ENCODE results near the gene FANCC. TPM values are rescaled to one million over a fixed set of nuclear protein-coding genes. Genes with fewer than 3 reads are reported as not detected.

FANCC gene
- total RNA-seq, 1 donor from 2014 or later, result 7.9 TPM

GRCh38 chr9:95110921-95111525 lies 206.5 kb downstream of the FANCC start:
- FAIRE-seq (no peak), DNase-seq (ENCODE audit: low read depth) (no peak)
- H3K4me3 ChIP-seq (ENCODE audit: insufficient read depth, low read depth, low read length), result no peak overlapping the region
- TF ChIP-seq EZH2 (IDR thresholded peaks at IDR 0.05; ENCODE audit: insufficient read depth, low read length), result no peak
- TF ChIP-seq CTCF (IDR thresholded peaks at IDR 0.05; ENCODE audit: insufficient read depth, low read depth, low read length), result no peak
- Mint-ChIP-seq H3K4me1 (ENCODE audit: low read depth, unreplicated experiment) (peaks cover 16% of the 10 kb centered on the region), H3K36me3 (ENCODE audit: low read depth, unreplicated experiment) (peaks cover 17% of the 10 kb centered on the region), H3K27ac (ENCODE audit: unreplicated experiment) (no peak overlapping the region), H3K9me3 (ENCODE audit: unreplicated experiment) (no peaks in the 10 kb centered on the region), H3K27me3 (ENCODE audit: low read depth, unreplicated experiment) (no peaks in the 10 kb centered on the region), H3K4me3 (ENCODE audit: unreplicated experiment) (no peak overlapping the region)
- no peaks in the 10 kb centered on the region for H3K9me3 ChIP-seq (ENCODE audit: insufficient read depth, low read depth, low read length)
- H3K27ac ChIP-seq (ENCODE audit: low read depth, low read length), result no peak overlapping the region
- peaks cover 6% of the 10 kb centered on the region for H3K36me3 ChIP-seq (ENCODE audit: insufficient read depth, low read length)
- H2AFZ ChIP-seq (ENCODE audit: low read depth, low read length), result no peak overlapping the region
- H3K4me1 ChIP-seq (ENCODE audit: insufficient read depth, low read length), result peaks cover 17% of the 10 kb centered on the region
- H3K4me2 ChIP-seq (ENCODE audit: low read length), result no peak overlapping the region
- H3K27me3 ChIP-seq (ENCODE audit: insufficient read depth, low read length), result no peaks in the 10 kb centered on the region
- no peaks in the 10 kb centered on the region for H4K20me1 ChIP-seq (ENCODE audit: insufficient read depth, low read length)
- H3K9ac ChIP-seq (ENCODE audit: low read length), result no peak overlapping the region
- H3K79me2 ChIP-seq (ENCODE audit: insufficient read depth, low read length), result no peaks in the 10 kb centered on the region

- H3K4me3 Mint-ChIP-seq (ENCODE audit: unreplicated experiment), result no peak overlapping the region
These were observed 208.1 kb downstream of the FANCC start for GRCh38 chr9:95109456-95109855.

More at GRCh38 chr9:95109456-95109855, 208.1 kb downstream of the FANCC start:
- peaks cover 17% of the 10 kb centered on the region for H3K4me1 ChIP-seq (ENCODE audit: insufficient read depth, low read length)
- Mint-ChIP-seq H3K4me1 (ENCODE audit: low read depth, unreplicated experiment) (peaks cover 13% of the 10 kb centered on the region), H3K9me3 (ENCODE audit: unreplicated experiment) (no peaks in the 10 kb centered on the region), H3K36me3 (ENCODE audit: low read depth, unreplicated experiment) (peaks cover 17% of the 10 kb centered on the region), H3K27me3 (ENCODE audit: low read depth, unreplicated experiment) (no peaks in the 10 kb centered on the region), H3K27ac (ENCODE audit: unreplicated experiment) (peak overlapping the region; percentile 26)
- FAIRE-seq (no peak), DNase-seq (ENCODE audit: low read depth) (no peak)
- no peaks in the 10 kb centered on the region for H3K9me3 ChIP-seq (ENCODE audit: insufficient read depth, low read depth, low read length)
- H3K4me2 ChIP-seq (ENCODE audit: low read length), result no peak overlapping the region
- no peaks in the 10 kb centered on the region for H4K20me1 ChIP-seq (ENCODE audit: insufficient read depth, low read length)
- H3K79me2 ChIP-seq (ENCODE audit: insufficient read depth, low read length), result no peaks in the 10 kb centered on the region
- no peak overlapping the region for H3K9ac ChIP-seq (ENCODE audit: low read length)
- TF ChIP-seq CTCF (IDR thresholded peaks at IDR 0.05; ENCODE audit: insufficient read depth, low read depth, low read length) (no peak), EZH2 (IDR thresholded peaks at IDR 0.05; ENCODE audit: insufficient read depth, low read length) (no peak)
- H3K27me3 ChIP-seq (ENCODE audit: insufficient read depth, low read length), result no peaks in the 10 kb centered on the region
- no peak overlapping the region for H3K4me3 ChIP-seq (ENCODE audit: insufficient read depth, low read depth, low read length)
- no peak overlapping the region for H3K27ac ChIP-seq (ENCODE audit: low read depth, low read length)
- H2AFZ ChIP-seq (ENCODE audit: low read depth, low read length), result no peak overlapping the region
- H3K36me3 ChIP-seq (ENCODE audit: insufficient read depth, low read length), result peaks cover 6% of the 10 kb centered on the region
